Skeletal muscle satellite cell (primary cell): ENCODE data around the gene ZC3H18.
"Not testable (repeated sequence)": the region's sequence is repeated elsewhere in the genome, so short reads cannot be mapped to it uniquely, and the experiment has no call there.

ENCODE experiments used
- H3K27me3 ChIP-seq: 2 replicates; pipeline ENCODE4 v1.7.0; 2013; ENCODE audit warnings: low read length; ENCODE audit not compliant: control insufficient read depth, insufficient read depth
- H3K36me3 ChIP-seq: 2 replicates; pipeline ENCODE4 v1.7.0; 2013; ENCODE audit warnings: mild to moderate bottlenecking, control low read depth, low read length; ENCODE audit not compliant: insufficient read depth
- H3K4me1 ChIP-seq: 2 replicates; pipeline ENCODE4 v1.7.0; 2013; ENCODE audit warnings: low read length; ENCODE audit not compliant: control insufficient read depth, insufficient read depth
- H3K4me2 ChIP-seq: 2 replicates; pipeline ENCODE4 v1.7.0; 2013; ENCODE audit warnings: mild to moderate bottlenecking, low read length
- H3K4me3 ChIP-seq: 2 replicates; pipeline ENCODE4 v1.7.0; 2013; ENCODE audit warnings: low read length
- H3K9ac ChIP-seq: 2 replicates; pipeline ENCODE4 v1.7.0; 2013; ENCODE audit warnings: mild to moderate bottlenecking, low read depth, low read length, moderate library complexity
- H3K9me3 ChIP-seq: replicated peaks from 2 replicates; pipeline ENCODE4 v1.7.0; 2013; ENCODE audit warnings: mild to moderate bottlenecking, control low read depth, low read length

The ZC3H18 gene

GRCh38 chr16:88601313-88602036 lies 31.3 kb downstream of the ZC3H18 start:
- H3K36me3 ChIP-seq = peaks cover 56% of the 10 kb centered on the region
- H3K4me3 ChIP-seq = no peak overlapping the region
- no peaks in the 10 kb centered on the region for H3K9me3 ChIP-seq
- no peaks in the 10 kb centered on the region for H3K27me3 ChIP-seq
- H3K9ac ChIP-seq = no peak overlapping the region
- H3K4me1 ChIP-seq = no peaks in the 10 kb centered on the region
- no peak overlapping the region for H3K4me2 ChIP-seq

DNA sequence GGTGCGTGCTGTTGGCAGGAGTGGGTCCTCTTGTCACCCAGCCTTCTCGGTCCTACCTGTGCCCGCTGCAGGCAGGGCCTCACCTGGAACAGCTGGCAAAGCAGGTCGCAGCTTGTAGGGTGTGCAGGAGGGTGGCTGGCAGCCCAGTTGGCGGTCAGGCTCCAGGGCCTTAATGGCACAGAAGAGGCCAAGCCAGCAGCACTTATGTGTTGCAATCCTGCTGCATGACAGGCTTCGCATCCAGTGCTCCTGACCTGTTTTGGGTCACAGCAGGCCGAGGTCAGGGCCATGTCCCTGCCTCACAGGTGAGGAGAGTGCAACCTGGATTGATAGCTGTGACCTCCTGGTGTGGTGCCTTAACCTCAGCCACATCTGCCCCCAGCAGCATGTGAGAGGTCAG lies 31.9 kb downstream of the ZC3H18 start:
- no peaks in the 10 kb centered on the region for H3K27me3 ChIP-seq
- no peaks in the 10 kb centered on the region for H3K4me1 ChIP-seq
- H3K4me3 ChIP-seq = no peak overlapping the region
- peaks cover 57% of the 10 kb centered on the region for H3K36me3 ChIP-seq
- H3K9me3 ChIP-seq = no peaks in the 10 kb centered on the region
- H3K9ac ChIP-seq = no peak overlapping the region
- no peak overlapping the region for H3K4me2 ChIP-seq

DNA sequence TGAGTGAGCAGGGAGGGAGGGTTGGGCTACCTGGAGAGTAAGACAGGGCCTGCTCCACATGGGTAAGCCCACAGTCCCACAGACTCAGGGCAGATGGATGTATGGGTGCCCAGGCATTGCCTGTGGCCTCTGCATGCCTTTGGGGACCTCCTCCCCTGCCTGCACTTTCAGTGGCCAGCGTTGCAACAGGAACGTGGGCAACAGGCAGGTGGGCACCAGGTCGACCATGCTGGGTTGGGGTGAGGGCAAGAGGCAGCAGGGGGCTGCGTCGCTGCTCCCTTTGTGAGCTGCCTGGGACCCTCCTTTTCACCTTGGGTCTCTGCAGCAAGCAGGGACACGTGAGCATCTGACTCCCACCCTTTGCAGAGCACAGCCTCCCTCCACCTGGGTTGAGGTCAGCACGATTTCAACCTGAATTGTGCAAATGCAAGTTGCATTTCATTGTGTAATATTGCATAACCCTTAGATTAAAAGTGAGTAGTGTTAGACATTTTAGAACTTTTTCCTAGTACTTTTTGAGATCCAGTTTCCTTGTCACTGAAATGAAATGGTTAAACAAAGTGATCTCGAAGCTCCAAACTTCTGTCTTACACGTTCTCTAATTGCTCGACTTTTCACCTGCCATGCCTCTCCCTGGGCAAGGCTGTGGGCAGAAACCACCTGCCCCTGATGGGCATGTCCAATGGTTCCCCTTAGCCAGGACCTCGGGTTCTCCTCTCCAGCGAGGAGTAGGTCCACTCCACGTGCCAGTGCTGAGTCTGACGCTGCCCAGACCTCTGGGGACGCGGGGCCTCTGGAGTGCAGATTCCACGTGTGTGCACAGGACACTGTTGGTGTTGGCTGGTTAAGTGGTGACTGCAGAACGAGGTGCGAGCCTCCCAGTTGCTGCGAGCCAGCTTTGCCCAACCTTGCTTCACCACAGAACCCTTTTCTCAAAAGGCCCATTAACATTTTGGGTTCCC lies 35.3 kb downstream of the ZC3H18 start:
- peaks cover 43% of the 10 kb centered on the region for H3K36me3 ChIP-seq
- H3K9me3 ChIP-seq = no peaks in the 10 kb centered on the region
- H3K9ac ChIP-seq = no peak overlapping the region
- no peaks in the 10 kb centered on the region for H3K27me3 ChIP-seq
- H3K4me2 ChIP-seq = no peak overlapping the region
- H3K4me1 ChIP-seq = no peaks in the 10 kb centered on the region
- no peak overlapping the region for H3K4me3 ChIP-seq

DNA sequence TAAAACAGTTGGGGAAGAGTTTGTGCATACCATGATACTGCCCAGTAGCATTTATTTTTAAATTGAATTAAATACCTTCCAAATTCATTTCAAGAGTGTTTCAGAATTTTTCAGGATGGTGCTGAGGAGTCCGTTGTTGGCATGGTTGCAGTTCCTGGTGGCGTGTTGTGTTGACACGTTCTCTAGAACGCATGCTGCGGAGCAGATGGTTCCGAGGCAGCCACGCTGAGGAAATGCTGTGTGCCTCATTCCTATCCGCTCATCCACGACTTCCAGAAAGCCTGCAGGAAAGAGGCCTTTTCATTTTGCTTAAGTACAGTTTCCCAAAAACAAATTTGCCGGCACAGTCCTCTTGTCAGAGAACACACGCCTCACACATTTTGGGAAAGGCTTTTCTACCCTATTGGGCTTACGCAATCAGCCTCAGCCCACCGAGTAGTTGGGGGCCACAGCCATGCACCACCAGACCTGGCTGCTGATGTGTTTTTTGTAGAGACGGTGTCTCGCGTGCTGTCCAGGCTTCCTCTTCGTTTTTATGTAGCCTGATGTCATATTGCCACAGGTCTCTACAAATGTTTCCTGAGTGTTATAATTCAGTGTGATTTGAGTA lies 36.0 kb downstream of the ZC3H18 start:
- no peak overlapping the region for H3K4me2 ChIP-seq
- no peaks in the 10 kb centered on the region for H3K4me1 ChIP-seq
- no peaks in the 10 kb centered on the region for H3K27me3 ChIP-seq
- H3K9ac ChIP-seq = no peak overlapping the region
- H3K9me3 ChIP-seq = no peaks in the 10 kb centered on the region
- H3K4me3 ChIP-seq = no peak overlapping the region
- H3K36me3 ChIP-seq = peaks cover 43% of the 10 kb centered on the region

DNA sequence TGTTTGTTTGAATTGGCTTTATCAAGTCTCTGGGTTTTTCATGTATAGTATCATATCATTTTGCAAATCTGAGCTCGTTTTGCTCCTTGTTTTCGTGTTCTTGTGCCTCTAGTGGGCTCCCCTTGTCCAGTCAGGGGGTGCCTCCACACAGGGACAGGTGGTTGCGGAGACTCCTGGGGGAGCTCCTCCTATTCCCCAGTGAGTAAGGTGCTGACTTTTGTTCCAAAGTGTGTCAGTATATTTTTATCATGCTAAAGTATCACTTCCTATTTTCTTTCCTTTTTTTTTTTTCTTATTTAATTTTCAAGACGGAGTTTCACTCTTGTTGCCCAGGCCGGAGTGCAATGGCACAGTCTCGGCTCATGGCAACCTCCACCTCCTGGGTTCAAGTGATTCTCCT lies 37.9 kb downstream of the ZC3H18 start:
- H3K9me3 ChIP-seq = no peaks in the 10 kb centered on the region
- no peak overlapping the region for H3K4me3 ChIP-seq
- peaks cover 42% of the 10 kb centered on the region for H3K36me3 ChIP-seq
- H3K4me1 ChIP-seq = no peaks in the 10 kb centered on the region
- H3K9ac ChIP-seq = no peak overlapping the region
- no peak overlapping the region for H3K4me2 ChIP-seq
- H3K27me3 ChIP-seq = no peaks in the 10 kb centered on the region

- H3K4me2 ChIP-seq, H3K4me3 ChIP-seq, H3K4me1 ChIP-seq, H3K27me3 ChIP-seq, H3K9me3 ChIP-seq, H3K9ac ChIP-seq: not testable (repeated sequence)
- H3K36me3 ChIP-seq = peaks cover 38% of the 10 kb centered on the region
Measured at GRCh38 chr16:88609426-88609825, 39.2 kb downstream of the ZC3H18 start.

DNA sequence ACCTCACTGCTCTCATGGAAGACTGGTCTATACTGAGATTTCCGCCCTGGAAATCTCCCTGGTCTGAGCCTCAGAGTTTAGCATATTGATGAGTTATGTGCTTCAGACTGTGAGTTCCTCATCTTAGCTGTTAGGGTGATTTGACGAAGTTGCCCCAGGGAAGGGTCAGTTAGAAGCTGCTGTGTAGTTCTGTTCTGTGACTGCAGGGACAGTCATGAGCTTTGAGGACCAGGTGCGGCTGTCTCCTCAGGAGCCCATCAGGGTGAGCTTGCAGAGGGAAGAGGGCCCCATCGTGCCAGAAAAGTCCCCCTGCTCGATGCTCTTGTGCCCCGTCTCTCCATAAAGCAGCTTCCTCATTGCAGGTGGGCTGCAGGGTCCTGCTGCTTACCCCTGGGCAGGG lies 39.9 kb downstream of the ZC3H18 start:
- peaks cover 35% of the 10 kb centered on the region for H3K36me3 ChIP-seq
- H3K27me3 ChIP-seq = no peaks in the 10 kb centered on the region
- H3K9me3 ChIP-seq = no peaks in the 10 kb centered on the region
- no peak overlapping the region for H3K4me2 ChIP-seq
- no peak overlapping the region for H3K4me3 ChIP-seq
- no peak overlapping the region for H3K9ac ChIP-seq
- H3K4me1 ChIP-seq = peaks cover 4% of the 10 kb centered on the region

GRCh38 chr16:88610909-88611812 lies 41.0 kb downstream of the ZC3H18 start:
- H3K36me3 ChIP-seq = peaks cover 29% of the 10 kb centered on the region
- peaks cover 4% of the 10 kb centered on the region for H3K4me1 ChIP-seq
- no peak overlapping the region for H3K4me3 ChIP-seq
- H3K9me3 ChIP-seq = no peaks in the 10 kb centered on the region
- H3K27me3 ChIP-seq = no peaks in the 10 kb centered on the region
- no peak overlapping the region for H3K4me2 ChIP-seq
- H3K9ac ChIP-seq = no peak overlapping the region

DNA sequence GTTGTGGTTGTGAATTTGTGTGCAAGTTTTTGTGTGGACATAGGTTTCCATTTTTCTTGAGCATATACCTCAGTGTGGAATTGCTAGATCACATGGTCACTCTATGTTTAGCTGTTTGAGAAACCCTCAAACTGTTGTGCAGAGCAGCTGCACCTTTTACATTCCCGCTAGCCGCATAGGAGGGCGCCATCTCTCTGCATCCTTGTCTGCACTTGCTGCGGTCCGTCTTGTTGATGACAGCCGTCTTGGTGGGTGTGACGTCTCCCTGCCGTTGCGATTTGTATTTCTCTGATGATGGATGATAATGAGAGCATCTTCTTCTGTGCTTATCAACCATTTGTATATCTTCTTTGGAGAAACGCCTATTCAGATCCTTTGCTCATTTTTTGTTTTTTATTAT lies 43.1 kb downstream of the ZC3H18 start:
- no peak overlapping the region for H3K4me3 ChIP-seq
- H3K27me3 ChIP-seq = no peaks in the 10 kb centered on the region
- H3K36me3 ChIP-seq = peaks cover 26% of the 10 kb centered on the region
- H3K4me1 ChIP-seq = peaks cover 4% of the 10 kb centered on the region
- no peaks in the 10 kb centered on the region for H3K9me3 ChIP-seq
- no peak overlapping the region for H3K9ac ChIP-seq
- H3K4me2 ChIP-seq = no peak overlapping the region

GRCh38 chr16:88613911-88614817 lies 44.0 kb downstream of the ZC3H18 start:
- Histone ChIP-seq H3K9me3 (no peaks in the 10 kb centered on the region), H3K4me1 (peaks cover 4% of the 10 kb centered on the region), H3K36me3 (peaks cover 28% of the 10 kb centered on the region), H3K9ac (no peak overlapping the region), H3K4me3 (no peak overlapping the region), H3K4me2 (no peak overlapping the region), H3K27me3 (no peaks in the 10 kb centered on the region)
